Activated CD4-positive, alpha-beta T cell treated with anti-CD3 and anti-CD28 coated beads for 1 hour (primary cell): ENCODE results near the gene SCYGR3.

Experiments used
- DNase-seq: peaks from one replicate; pipeline ENCODE4 v3.0.0-alpha.2; 2020

Gene SCYGR3, protein sequence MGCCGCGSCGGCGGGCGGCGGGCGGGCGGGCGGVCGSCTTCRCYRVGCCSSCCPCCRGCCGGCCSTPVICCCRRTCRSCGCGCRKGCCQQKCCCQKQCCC

DNA sequence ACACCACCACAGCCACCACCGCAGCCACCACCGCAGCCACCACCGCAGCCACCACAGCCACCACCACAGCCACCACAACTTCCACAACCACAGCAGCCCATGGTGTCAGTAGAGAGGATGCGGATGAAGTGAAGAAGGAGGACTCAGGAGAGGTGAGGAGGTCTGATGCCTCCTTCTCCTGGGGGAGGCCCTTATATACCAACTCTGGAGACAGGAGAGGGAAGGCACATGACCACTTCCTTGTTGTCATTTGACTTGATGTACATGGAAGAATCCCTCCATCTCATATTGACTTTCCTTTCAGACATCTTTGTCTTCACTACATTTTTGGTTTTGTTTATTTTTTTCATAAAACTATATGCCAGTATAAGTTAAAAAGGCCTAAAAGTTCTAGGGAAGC lies at the start of gene SCYGR3:
Gene SCYGR3 (minus strand): TSS at position 101 of the 400 bp plus-strand sequence. CDS start 0 bp downstream, at position 101.
- DNase-seq, result no peak

DNA sequence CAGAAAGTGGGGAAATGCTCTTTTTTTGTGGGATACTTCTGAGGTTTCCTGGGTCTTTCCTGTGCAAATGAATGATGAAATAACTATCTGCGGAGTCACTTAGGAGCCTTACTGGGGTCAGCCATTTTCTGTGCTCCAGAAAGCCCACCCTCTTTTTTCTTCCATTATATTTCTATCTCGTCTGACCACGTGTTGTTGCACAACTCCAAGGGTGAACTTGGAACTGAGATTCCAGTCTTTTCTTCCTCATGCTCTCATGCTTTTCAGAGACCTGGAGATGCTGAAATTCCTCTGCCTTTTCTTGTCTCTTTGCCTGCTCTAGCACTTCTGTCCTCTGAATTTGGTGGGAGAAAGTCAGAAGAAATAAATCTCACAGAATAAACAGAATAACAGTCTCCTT lies 47.2 kb upstream of the SCYGR3 start:
- no peak for DNase-seq

DNA sequence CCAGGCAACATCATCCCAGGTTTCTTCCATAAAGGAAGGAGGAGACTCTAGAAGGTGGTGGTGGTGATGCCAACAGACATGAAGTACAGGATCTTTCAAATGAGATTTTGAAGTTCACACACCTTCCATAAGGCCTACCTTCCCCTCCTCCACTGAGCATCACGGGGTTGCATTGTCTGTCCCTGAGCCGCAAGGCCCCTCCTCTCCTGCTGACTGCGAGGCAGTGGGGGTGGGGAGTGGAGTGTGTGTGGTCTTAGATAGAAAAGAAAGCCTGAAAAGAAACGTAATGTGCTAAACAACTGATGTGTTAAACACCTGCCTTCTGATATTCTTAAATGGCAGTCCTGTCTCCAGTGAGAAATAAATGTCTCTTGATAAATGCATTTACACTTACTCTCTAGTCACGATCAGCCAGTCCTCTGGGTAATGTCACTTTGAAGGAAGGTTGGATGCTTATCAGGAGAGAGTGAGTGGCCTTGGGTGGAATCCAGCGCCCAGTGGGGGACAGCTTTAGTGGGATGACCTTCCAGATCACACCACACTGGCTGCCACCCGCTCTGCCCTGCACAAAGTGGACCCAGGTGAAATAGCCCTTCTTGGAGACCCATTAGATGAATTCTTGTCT lies 46.5 kb upstream of the SCYGR3 start:
- no peak for DNase-seq

DNA sequence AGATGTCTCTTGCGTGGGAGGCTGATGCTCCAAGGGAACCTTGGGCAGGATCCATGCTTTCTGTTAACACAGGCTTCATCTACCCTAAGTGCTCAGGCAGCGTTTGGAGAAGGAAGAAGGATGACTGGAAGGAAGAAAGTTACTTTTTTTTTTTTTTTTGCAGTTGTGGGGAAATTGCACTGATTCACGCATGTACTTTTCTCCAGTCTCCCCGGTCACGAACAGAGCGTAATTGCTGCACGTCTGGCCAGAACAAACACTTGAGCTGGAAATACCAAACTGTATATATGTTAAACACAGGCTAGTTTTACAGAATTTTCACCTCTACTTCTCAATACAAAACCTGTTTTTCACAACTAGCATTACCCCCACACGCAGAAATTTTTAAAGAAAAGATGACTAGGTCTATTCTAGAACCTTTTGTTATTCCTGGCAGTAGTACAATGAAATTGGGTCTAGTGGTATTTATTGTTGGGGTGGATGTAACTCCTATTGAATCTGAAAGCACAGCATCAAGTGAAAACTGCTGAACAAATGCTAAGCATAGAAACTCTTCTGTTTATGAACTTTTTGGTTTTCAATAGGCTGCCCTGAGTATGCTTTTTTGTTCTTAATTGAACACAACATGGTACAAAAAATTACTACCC lies 42.7 kb upstream of the SCYGR3 start:
- DNase-seq, result no peak

DNA sequence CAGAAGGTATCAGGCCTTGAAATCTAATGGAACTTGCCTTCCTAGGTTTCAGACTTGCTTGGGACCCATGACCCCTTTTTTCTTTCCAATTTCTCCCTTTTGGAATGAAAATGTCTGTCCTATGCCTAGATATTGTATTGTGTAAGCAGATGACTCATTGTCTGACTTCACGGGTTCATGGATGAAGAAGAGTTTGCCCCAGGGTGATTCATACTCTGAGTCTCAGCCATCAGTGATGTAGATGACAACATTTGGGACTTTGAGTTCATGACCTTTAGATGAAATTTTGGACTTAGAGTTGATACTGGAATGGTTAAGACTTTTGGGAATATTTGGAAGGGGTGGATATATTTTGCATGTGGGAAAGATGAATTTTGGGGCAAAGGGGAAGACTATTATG lies 40.8 kb upstream of the SCYGR3 start:
- no peak for DNase-seq

DNA sequence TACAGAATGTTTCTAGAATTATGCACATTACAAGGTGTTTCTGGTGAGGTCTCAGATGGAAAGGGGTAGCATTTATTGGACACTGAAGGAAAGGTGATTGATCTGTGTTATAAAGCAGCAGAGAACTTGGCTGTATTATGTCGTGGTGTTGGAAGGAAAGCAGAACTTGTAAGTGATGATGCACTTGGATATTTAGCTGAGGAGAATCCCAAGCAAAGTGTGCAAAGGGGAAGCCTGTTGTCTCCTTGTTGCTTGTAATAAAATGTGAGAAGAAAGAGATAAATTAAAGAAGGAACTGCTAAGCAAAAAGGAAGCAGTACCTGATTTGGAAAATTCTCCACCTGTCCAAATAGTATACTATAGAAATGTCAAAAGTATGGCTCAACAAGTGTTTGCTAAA lies 39.8 kb upstream of the SCYGR3 start:
- DNase-seq, result no peak

DNA sequence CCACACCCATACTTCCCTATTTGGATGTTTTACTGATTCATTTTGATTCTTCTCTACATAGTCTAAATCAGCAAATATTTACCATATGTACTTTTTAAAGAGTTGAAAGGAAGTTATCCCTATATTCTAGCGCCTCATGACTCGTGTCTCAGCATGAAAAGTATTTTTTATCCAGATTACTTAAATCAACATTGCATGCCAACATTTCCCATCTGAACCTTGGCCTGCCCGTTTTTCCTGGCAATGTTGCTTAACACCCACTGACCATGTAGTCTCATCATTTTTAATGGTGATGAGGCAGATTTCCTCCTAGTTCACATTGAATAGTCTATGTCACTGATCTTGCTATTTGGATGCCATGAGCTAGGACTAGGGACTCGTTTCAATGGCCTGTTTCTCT lies 38.8 kb upstream of the SCYGR3 start:
- DNase-seq, result no peak

DNA sequence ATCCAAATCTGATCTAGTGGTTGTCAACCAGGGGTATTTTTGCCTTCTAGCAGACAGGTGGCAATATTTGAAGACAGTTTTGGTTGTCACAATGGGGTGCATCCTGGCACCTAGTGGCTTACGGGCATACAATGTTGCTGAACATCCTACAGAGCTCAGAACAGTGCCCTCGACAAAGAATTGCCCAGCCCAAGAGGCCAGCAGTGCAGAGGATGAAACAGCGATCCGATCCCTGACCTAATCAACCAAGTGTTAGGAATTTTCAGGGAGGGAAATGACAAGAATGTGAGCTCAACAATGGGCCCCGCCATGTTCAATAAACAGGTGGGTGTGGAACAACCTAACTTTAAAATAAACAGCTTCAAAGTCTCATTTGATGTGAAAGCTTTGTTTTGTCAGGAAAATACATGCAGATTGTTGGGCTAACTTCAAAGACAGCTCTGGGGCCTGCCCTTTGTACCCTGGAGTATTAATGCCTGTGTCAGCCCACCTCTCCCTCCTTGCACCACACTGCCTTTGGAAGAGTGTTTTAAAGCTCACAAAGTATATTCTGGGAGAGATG lies 29.4 kb upstream of the SCYGR3 start:
- DNase-seq, result no peak

DNA sequence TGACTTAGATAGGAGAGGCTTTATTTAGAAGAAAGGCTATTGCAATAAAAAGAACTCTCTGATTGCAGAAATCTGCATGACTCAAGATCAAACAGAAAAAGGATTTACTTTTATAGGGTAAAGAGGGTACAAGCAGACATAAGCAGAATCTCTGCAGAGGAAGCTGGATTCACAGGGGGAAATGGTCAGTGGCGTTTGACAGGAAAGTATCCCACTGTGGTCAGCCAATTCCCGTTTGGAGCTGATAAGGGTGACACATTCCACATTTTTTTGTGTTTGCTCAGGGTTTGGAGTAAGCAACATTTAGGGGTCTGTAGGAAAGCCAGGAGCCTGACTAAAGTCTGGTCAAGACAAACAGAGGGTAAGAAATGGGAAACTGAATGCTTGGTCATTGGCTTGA lies 28.0 kb upstream of the SCYGR3 start:
- no peak for DNase-seq

DNA sequence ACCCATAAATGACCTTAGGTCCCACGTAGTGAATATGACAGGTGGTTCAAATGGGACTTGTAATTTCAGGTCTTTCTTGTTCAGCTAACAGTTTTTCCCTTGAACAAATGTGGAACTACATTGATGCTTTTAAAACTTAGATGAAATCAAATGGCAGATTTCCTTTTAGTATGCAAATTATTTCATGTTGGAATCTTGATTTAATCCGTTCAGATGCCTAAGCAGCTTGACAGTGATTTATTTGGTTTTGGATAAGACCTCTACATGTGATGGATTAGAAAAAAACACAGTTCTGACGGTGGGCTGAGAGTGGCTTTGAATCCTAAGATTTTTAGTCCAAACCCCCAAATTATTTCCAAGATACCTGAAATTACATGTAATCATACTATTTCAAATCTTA lies 19.6 kb upstream of the SCYGR3 start:
- no peak for DNase-seq

DNA sequence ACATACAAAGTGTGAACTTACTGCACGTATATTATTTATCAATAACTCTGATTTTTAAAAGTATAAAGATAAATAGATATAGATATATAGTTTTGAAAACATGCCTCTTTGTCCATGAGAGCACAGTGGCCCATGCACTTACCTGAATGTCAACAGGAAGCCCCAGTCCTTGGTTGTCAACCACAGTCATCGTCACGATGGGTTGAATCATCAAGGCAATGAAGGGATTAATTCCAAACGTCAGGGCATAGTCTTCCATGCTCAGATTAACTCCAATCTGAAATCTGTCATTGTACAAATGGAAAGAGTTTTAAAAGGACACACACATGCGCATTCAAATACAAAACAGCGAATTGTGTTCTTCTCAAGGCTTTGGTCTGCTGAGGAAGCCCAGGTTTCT lies 18.2 kb upstream of the SCYGR3 start:
- DNase-seq, result no peak

DNA sequence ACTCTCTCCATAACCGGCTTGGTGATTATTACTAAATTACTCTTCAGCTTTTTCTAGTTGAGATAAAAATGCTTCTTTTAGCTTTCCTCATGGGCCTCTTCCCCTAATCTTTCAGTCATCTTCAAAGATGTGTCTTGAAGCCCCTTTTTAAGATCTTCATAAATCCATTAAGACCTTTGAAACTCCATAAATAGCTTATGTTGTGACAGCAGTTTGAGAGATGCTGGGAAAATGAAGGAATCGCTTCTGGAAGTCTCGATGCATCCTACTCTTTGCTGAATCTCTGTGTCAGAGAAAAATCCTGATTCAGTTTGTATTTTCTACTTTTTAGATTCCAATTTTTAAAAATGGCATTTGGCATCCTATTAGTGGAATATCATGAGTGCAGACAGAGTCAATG lies 15.7 kb upstream of the SCYGR3 start:
- no peak for DNase-seq

DNA sequence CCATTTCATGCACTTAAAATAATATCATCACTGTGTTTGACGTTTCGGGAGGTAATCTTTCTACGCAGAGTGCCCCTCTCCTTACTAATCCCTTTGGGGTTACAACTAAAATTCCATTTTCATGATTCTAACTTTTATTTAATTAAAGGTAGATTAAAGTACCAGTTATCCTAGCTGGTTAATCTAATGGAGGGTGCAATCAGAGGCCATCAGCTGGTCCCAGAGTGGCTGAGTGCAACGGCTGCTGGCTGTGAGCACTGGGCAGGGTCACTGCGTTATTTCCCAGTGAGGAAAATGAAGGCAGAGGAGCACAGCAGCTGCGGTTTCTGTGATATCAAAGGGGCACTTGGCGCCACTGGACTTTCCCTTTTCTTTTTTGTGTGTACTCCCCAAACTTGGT lies 14.8 kb upstream of the SCYGR3 start:
- no peak for DNase-seq

DNA sequence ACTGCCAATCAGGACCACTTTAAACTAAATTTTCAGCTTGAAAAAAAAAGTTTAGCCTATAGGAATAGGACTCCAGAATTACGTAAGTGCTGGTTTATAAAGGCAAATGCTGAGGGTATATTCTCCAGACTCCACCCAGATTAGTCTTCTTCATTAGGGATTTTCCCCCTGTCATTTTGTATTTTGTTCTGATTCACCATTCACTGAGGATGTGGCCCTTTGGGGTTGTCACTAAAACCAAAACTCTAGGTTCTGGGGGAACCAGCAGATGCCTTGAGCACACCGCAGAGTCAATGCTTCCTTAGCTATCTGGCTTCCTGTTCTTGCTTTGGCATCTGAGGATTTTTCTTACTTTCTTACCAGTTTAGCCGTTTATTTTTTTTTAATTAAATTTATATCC lies 13.1 kb upstream of the SCYGR3 start:
- DNase-seq, result no peak

DNA sequence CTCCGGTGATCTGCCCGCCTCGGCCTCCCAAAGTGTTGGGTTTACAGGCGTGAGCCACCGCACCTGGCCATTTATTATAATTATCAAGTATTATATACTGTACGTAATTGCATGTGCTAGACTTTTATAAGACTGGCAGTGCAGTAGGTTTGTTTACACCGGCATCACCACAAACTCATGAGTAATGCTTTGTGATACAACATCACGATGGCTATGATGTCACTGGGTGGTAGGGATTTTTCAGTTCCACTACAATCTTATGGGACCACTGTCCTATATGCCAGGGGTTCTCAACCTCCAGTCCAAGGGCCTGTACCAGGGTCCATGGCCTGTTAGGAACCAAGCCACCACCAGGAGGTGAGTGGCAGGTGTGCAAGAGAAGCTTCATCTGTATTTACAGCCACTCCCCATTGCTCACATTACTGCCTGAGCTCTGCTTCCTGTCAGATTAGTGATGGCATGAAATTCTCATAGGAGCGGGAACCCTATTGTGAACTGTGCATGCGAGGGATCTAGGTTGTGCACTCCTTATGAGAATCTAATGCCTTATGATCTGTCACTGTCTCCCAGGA lies 12.0 kb upstream of the SCYGR3 start:
- DNase-seq, result no peak

DNA sequence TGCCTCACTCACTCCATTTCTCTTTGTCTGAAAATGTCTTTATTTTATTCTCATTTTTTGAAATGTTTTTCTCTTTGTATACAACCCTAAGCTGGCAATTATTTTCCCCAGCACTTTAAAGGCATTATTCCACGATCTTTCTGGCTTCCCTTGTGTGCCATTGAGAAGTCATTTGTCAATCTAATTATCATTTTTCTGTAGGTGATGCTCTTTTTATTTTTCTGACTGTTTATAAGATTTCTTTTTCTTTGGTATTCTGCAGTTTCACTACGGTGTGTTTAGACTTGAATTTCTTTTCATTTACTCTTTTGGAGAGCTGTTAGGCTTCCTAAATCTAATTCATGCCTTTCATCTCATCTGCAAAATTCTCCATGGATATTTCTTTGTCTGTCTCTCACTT lies 10.8 kb upstream of the SCYGR3 start:
- DNase-seq, result no peak

DNA sequence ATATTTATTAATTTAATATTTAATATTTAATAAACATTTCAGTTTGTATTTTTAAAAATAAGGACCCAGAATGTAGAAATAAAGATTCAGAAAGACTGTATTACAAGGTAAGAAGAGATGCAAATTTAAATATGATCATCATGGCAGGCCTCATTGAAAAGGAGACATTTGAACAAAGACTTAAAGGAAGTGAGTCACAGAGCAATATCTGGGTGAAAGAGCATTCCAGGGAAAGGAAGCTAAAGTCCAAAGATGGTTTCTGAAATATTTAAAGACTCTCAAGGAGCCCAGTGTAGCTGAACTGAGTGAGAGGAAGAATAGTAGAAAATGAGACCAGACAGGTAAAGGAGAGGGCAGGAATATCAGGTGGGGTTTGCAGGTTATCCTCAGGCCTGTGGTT lies 8.6 kb upstream of the SCYGR3 start:
- no peak for DNase-seq

DNA sequence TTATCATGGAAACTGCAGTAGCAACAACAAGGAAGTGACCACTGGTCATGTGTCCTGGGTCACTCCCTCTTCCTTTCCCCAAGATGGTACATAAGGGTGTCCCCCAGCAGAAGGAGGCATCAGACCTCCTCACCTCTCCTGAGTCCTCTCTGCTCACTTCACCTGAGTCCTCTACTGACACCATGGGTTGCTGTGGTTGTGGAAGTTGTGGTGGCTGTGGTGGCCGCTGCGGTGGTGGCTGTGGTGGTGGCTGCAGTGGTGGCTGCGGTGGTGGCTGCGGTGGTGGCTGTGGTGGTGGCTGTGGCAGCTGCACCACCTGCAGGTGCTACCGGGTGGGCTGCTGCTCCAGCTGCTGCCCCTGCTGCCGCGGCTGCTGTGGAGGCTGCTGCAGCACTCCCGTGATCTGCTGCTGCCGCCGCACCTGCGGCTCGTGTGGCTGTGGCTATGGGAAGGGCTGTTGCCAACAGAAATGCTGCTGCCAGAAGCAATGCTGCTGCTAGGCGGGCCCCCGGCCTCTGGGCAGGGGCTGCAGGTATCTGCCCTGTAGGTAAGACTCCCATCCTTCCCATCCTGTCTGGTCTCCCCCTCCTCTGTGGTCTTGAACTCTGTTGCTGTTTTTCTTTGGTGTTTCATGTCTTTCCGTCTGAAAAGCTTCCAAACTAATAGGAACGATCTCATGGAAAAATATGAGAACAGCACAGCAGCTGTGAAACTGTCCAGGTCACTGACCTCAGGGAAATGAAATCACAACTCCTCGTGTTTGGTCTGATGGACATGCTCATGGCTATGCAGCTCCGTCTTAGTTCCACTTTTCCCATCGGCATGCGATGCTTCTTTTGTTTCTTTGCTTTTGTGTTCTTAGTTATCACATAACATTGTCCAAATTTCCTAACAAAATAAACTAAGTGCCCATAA lies 2.9 kb upstream of the SCYGR3 start, which contains the start of gene SCYGR4:
Gene SCYGR4 (plus strand): TSS at position 183 of the 915 bp plus-strand sequence. CDS start 0 bp downstream, at position 183.
- DNase-seq, result no peak

DNA sequence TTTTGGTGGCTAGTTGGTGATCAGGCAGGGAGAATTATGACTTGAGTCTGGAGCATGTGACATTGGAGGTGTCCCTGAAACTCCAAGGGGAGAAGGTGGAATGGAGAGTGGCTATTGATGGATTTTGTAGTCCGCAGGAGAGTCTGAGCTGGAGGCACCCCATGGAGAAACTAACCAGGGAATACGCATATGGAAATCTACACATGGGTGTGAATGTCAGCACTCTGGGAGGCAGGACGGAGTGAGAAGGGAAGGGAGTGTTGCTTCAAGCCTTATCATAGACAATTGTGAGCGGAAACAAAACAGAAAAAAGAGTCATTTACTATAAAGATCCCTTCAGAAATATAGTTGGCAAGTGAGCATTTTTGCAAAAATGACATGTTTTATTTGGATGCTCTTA lies 2.0 kb upstream of the SCYGR3 start:
- no peak for DNase-seq

DNA sequence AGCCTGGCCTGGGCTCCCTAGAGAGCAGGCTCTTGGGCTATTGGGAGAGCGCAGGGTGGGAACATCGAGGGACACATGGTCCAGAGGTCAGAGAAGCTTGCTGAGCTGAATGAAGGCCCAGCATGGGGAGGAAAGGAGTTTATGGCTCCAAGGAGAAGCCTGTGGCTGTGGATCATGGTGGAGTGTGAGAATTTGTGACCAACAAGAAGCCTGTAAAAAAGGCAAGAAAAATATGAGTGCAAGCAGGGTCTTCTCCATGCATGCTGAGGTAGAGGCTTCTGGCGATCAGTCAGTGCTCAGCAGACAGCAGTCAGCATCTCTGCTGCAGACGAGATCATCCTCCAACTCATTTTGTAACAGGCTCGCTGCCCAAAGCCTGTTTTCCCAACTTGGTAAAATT lies 1.3 kb upstream of the SCYGR3 start:
- DNase-seq, result no peak

DNA sequence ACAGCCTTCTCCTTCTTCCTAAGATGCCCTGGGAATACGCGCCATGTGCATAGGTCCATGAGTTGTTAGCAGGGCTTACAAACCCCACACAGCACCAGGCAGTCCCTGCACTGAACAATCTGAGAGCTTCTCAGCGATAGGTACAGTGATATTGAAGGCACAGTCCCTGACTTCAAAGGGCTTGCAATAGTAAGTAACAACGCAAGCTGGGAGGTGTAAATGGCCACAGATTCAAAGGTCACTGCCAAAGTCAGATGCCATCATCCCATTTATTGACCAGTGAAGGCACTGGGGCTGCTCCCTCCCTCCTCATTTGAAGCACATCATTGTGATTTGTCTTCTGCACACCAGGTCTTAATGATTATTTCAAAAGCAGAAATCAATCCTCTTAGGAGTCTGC lies 541 bp upstream of the SCYGR3 start:
- no peak for DNase-seq

DNA sequence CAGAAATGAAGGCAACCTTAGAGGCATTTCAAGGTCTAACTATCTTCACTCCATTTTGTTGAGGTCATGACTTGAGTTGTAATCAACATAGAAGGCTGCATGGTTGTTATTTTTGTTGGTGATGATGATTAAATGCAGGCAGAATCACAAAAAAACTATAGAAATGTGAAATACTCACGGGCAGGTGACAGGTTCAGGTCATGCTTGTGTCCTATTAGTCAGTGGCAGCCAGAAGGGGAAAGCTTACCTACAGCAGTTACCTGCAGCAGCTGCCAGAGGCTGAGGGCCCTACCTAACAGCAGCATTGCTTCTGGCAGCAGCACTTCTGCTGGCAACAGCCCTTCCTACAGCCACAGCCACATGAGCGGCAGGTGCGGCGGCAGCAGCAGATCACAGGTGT lies 394 bp downstream of the SCYGR3 start:
- no peak for DNase-seq

DNA sequence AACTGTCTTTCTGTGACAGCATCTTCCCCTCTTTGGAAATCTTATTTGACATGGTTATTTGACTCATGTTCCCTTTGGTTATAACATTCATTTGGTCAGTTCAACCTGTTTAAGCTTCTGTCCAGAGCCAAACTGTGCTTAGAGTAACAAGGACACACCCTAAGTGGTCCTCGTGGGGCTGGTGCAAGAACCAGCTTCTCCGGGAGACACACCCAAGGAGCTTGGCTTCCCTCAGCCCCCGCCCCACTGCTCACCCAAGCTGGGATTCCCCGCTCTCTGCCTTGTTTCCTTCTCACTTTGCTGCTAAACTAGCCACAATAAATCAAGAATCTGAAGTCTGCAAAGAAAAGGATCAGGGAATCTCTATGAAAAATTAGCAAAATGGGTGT lies 1.4 kb downstream of the SCYGR3 start:
- DNase-seq, result no peak
